IMR-90 (cell line): ENCODE data around the gene ZC3H8. TPM values are rescaled to one million over a fixed set of nuclear protein-coding genes. Genes with fewer than 3 reads are reported as not detected.

ENCODE experiments used
- ATAC-seq: fragments of 200-7000 bp; cut with Tn5 transposase; 2 replicates; pipeline ENCODE4 v1.9.1; 2020; ENCODE audit warnings: low read depth, mild to moderate bottlenecking, moderate library complexity
- BruUV-seq: library from RNA; stranded (reverse); fragments of 400-500 nt; replicated peaks from 2 replicates; lab custom pipeline; 2021; lab: Mats Ljungman, UMichigan
- CTCF ChIA-PET: fragments of 300-600 bp; formaldehyde crosslinking; extraction: SDS; loops from one replicate; lab custom pipeline; 2021; ENCODE audit warnings: antibody characterized with exemption; lab: Yijun Ruan, JAX
- POLR2A ChIA-PET: fragments of 300-600 bp; sonication (Branson Sonifier 250); formaldehyde crosslinking; loops from one replicate; lab custom pipeline; 2022; ENCODE audit warnings: antibody characterized with exemption; ENCODE audit not compliant: unreplicated experiment; lab: Charles Lee
- DNase-seq: peaks from one replicate; pipeline ENCODE4 v3.0.0; 2013
- H2AFZ ChIP-seq: replicated peaks from 2 replicates; pipeline ENCODE3; 2013; ENCODE audit warnings: low read length, mild to moderate bottlenecking; ENCODE audit not compliant: poor library complexity
- H2AK5ac ChIP-seq: 2 replicates; pipeline ENCODE4 v1.6.1; 2013; ENCODE audit warnings: low read depth, low read length, inconsistent platforms
- H2AK9ac ChIP-seq: replicated peaks from 2 replicates; pipeline ENCODE3; 2013; ENCODE audit warnings: mild to moderate bottlenecking, low read depth, low read length, moderate library complexity; ENCODE audit not compliant: poor library complexity
- H2BK120ac ChIP-seq: 2 replicates; pipeline ENCODE4 v1.6.1; 2013; ENCODE audit warnings: low read depth, low read length, inconsistent platforms
- H2BK15ac ChIP-seq: 3 replicates; pipeline ENCODE4 v1.6.1; 2013; ENCODE audit warnings: low read depth, low read length, inconsistent platforms
- H2BK20ac ChIP-seq: 2 replicates; pipeline ENCODE4 v1.6.1; 2013; ENCODE audit warnings: low read depth, mild to moderate bottlenecking, inconsistent platforms, low read length, moderate library complexity
- H2BK5ac ChIP-seq: 2 replicates; pipeline ENCODE4 v1.6.1; 2013; ENCODE audit warnings: mild to moderate bottlenecking, low read depth, low read length, inconsistent platforms; ENCODE audit not compliant: poor library complexity, severe bottlenecking
- H3K14ac ChIP-seq: replicated peaks from 2 replicates; pipeline ENCODE4 v1.6.1; 2013; ENCODE audit warnings: low read depth, low read length, inconsistent platforms
- H3K18ac ChIP-seq: 2 replicates; pipeline ENCODE4 v1.6.1; 2013; ENCODE audit warnings: low read depth, low read length, control low read depth
- H3K23ac ChIP-seq: 2 replicates; pipeline ENCODE4 v1.6.1; 2013; ENCODE audit warnings: low read depth, low read length, inconsistent platforms
- H3K27ac ChIP-seq: 2 replicates; pipeline ENCODE4 v1.5.1; 2013; ENCODE audit warnings: mild to moderate bottlenecking, control low read depth, low read length; ENCODE audit not compliant: insufficient read depth
- H3K27me3 ChIP-seq: 2 replicates; pipeline ENCODE4 v1.6.1; 2013; ENCODE audit warnings: low read length; ENCODE audit not compliant: control insufficient read depth, insufficient read depth
- H3K36me3 ChIP-seq: 2 replicates; pipeline ENCODE4 v1.6.1; 2013; ENCODE audit warnings: low read length, mixed read lengths; ENCODE audit not compliant: control insufficient read depth, insufficient read depth
- H3K4ac ChIP-seq: 2 replicates; pipeline ENCODE4 v1.6.1; 2013; ENCODE audit warnings: low read depth, low read length, inconsistent platforms
- H3K4me1 ChIP-seq: 2 replicates; pipeline ENCODE4 v1.6.1; 2013; ENCODE audit warnings: low read length, mixed read lengths; ENCODE audit not compliant: control insufficient read depth, insufficient read depth
- H3K4me2 ChIP-seq: 2 replicates; pipeline ENCODE4 v1.6.1; 2013; ENCODE audit warnings: low read depth, mild to moderate bottlenecking, control low read depth, low read length, moderate library complexity
- H3K4me3 ChIP-seq: 2 replicates; pipeline ENCODE4 v1.5.1; 2013; ENCODE audit warnings: low read depth, mild to moderate bottlenecking, control low read depth, low read length, moderate library complexity; ENCODE audit not compliant: insufficient read depth
- H3K56ac ChIP-seq: 2 replicates; pipeline ENCODE4 v1.6.1; 2013; ENCODE audit warnings: low read length, inconsistent platforms; ENCODE audit not compliant: insufficient read depth; ENCODE audit errors: extremely low read depth
- H3K79me1 ChIP-seq, 2 experiments: 2 replicates each; pipeline ENCODE4 v1.6.1; 2013; ENCODE audit warnings: low read length in 2 of 2, inconsistent platforms in 1 of 2, low read depth in 1 of 2
- H3K9ac ChIP-seq: 2 replicates; pipeline ENCODE4 v1.6.1; 2013; ENCODE audit warnings: low read depth, low read length, control low read depth
- H3K9me1 ChIP-seq: 2 replicates; pipeline ENCODE4 v1.6.1; 2013; ENCODE audit warnings: low read length, inconsistent platforms; ENCODE audit not compliant: insufficient read depth
- H3K9me3 ChIP-seq: 2 replicates; pipeline ENCODE4 v1.6.1; 2013; ENCODE audit warnings: low read length; ENCODE audit not compliant: control insufficient read depth, insufficient read depth
- H4K20me1 ChIP-seq: 2 replicates; pipeline ENCODE4 v1.6.1; 2013; ENCODE audit warnings: low read length, inconsistent platforms; ENCODE audit not compliant: insufficient read depth
- H4K5ac ChIP-seq: 2 replicates; pipeline ENCODE4 v1.6.1; 2013; ENCODE audit warnings: mild to moderate bottlenecking, low read depth, low read length, control low read depth
- H4K8ac ChIP-seq, 2 experiments: 2 replicates each; pipeline ENCODE4 v1.6.1; 2013; ENCODE audit warnings: low read depth in 2 of 2, low read length in 2 of 2, control low read depth in 1 of 2, inconsistent platforms in 1 of 2
- H4K91ac ChIP-seq: 2 replicates; pipeline ENCODE4 v1.6.1; 2013; ENCODE audit warnings: low read depth, low read length, inconsistent platforms; ENCODE audit not compliant: insufficient read depth
- BHLHE40 ChIP-seq: fragments of 150-350 bp; IDR thresholded peaks from 2 replicates; pipeline ENCODE4 v1.6.1; 2016; ENCODE audit warnings: mild to moderate bottlenecking, low read depth, low read length
- CEBPB ChIP-seq: IDR thresholded peaks from 2 replicates; pipeline ENCODE4 v1.6.1; 2012; ENCODE audit warnings: low read depth, low read length, improper control_type of control experiment
- CHD1 ChIP-seq: IDR thresholded peaks from 2 replicates; pipeline ENCODE4 v1.6.1; 2012; ENCODE audit warnings: low read depth, low read length, improper control_type of control experiment
- FOS ChIP-seq: fragments of 150-350 bp; IDR thresholded peaks from 2 replicates; pipeline ENCODE4 v1.6.1; 2016; ENCODE audit warnings: low read depth, low read length
- MAFK ChIP-seq: IDR thresholded peaks from 2 replicates; pipeline ENCODE4 v1.6.1; 2012; ENCODE audit warnings: low read depth, low read length, improper control_type of control experiment
- MAZ ChIP-seq: IDR thresholded peaks from 2 replicates; pipeline ENCODE4 v1.6.1; 2012; ENCODE audit warnings: low read depth, mild to moderate bottlenecking, low read length, improper control_type of control experiment, moderate library complexity, borderline replicate concordance
- MXI1 ChIP-seq: IDR thresholded peaks from 2 replicates; pipeline ENCODE4 v1.6.1; 2012; ENCODE audit warnings: low read depth, mild to moderate bottlenecking, low read length, moderate library complexity, borderline replicate concordance
- NFE2L2 ChIP-seq: fragments of 150-350 bp; IDR thresholded peaks from 2 replicates; pipeline ENCODE4 v1.6.1; 2016; ENCODE audit warnings: low read depth, mild to moderate bottlenecking, low read length
- RAD21 ChIP-seq: IDR thresholded peaks from 2 replicates; pipeline ENCODE4 v1.6.1; 2012; ENCODE audit warnings: low read length, improper control_type of control experiment
- RCOR1 ChIP-seq: IDR thresholded peaks from 2 replicates; pipeline ENCODE4 v1.6.1; 2012; ENCODE audit warnings: mild to moderate bottlenecking, low read length, improper control_type of control experiment; ENCODE audit not compliant: insufficient replicate concordance
- RFX5 ChIP-seq: IDR thresholded peaks from 2 replicates; pipeline ENCODE4 v1.8.0; 2012; ENCODE audit warnings: low read depth, mild to moderate bottlenecking, low read length, moderate library complexity
- SMC3 ChIP-seq: fragments of 150-350 bp; IDR thresholded peaks from 2 replicates; pipeline ENCODE4 v1.6.1; 2016; ENCODE audit warnings: low read depth, mild to moderate bottlenecking, antibody characterized with exemption, low read length, moderate library complexity
- WGBS, 2 experiments: methylation state at CpG; one replicate each; pipeline versions ENCODE4 v1.1.5 to v1.1.7; 2013; ENCODE audit warnings: missing lambda C conversion rate in 2 of 2; ENCODE audit not compliant: insufficient read length in 1 of 2; ENCODE audit errors: extremely low coverage in 2 of 2; 5-methylcytosine and 5-hydroxymethylcytosine counted together
- dilution Hi-C: fragments of 300-500 bp; cut with HindIII; formaldehyde crosslinking; loops from one replicate; pipeline ENCODE4 v1.14.3; 2018; ENCODE audit warnings: low sequenced_read_pairs; ENCODE audit not compliant: unreplicated experiment
- in situ Hi-C: fragments of 300-500 bp; cut with MboI; formaldehyde crosslinking; loops from 3 replicates; pipeline ENCODE4 v1.14.3; 2019; ENCODE audit warnings: low sequenced_read_pairs, inconsistent platforms, mixed read lengths
- intact Hi-C: fragments of 100-400 bp; cut with micrococcal nuclease; formaldehyde crosslinking; loops from 2 replicates; pipeline ENCODE4 v1.10.0; 2022
- polyA plus RNA-seq, 3 experiments: library from polyadenylated mRNA; depleted of rRNA; stranded (reverse); fragments of >200 nt; gene quantifications; 2 replicates each; pipeline ENCODE4 v1.2.3, GENCODE V29; 2012; ENCODE audit warnings: low replicate concordance in 1 of 3
- total RNA-seq: library from RNA; depleted of rRNA; stranded (reverse); fragments of >200 nt; gene quantifications from 2 replicates; pipeline ENCODE4 v1.2.3, GENCODE V29; 2012
- TF ChIP-seq, protein P1 (sequence below): conservative IDR thresholded peaks from 2 replicates; pipeline ENCODE4 v1.5.1; 2012; ENCODE audit warnings: mild to moderate bottlenecking, low read depth, low read length, improper control_type of control experiment
- TF ChIP-seq, protein P2 (sequence below): fragments of 150-350 bp; IDR thresholded peaks from 2 replicates; pipeline ENCODE4 v1.6.1; 2016; ENCODE audit warnings: low read depth, mild to moderate bottlenecking, low read length, moderate library complexity, borderline replicate concordance
- TF ChIP-seq, protein P3 (sequence below): fragments of 150-350 bp; IDR thresholded peaks from 2 replicates; pipeline ENCODE4 v1.6.1; 2017; ENCODE audit warnings: mild to moderate bottlenecking, antibody characterized with exemption, low read length, low read depth

Gene ZC3H8
- total and polyA plus RNA-seq, 2 of the 4 experiments (the other 2 are of a cell fraction): 0.18 to 1.6 TPM

DNA sequence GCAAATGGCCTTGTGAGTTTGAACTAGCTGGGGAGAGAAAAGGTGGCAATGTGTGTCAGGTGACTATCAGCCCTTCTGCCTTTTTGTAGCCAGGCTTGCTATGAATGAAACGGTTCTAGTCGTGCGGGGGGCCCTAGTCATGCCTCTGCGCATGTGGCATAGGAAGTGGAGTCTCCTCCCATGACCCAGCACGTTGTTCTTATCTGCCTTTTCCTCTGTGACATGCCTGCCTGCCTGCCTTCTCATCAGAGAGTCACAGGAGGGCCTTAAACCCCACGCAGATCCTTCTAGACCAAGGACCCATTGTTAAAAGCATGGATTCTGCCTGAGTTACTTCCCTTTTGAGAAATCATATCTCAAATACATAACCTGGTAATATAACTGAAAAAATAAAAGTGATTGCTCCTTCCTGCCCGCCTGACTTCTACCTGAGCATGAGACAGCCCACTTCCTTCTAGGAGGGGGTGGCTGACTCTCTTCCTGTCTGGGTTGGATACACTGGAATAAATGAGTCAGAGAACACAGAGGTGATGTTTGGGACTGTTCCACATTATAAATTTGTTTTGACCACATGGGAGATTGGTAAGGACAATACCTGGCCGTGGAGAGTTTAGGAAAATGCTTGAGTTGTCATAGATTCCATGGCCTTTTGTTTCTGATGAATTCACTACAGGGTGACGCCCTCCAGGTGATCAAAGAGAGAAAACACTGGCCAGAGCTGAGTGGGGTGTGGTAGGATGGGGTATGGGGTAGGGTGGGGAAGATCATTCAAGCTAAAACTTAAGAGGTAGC is 66.8 kb downstream of the ZC3H8 start:
- dilution Hi-C loops (no loop called here), in situ Hi-C loops (no loop called here), intact Hi-C loops (no loop called here)
- Histone ChIP-seq H2BK120ac (no peak overlapping the region), H3K9me3 (no peaks in the 10 kb centered on the region), H3K36me3 (no peaks in the 10 kb centered on the region), H3K4me3 (no peak overlapping the region), H3K27ac (no peak overlapping the region), H3K23ac (no peak overlapping the region), H3K56ac (no peak overlapping the region), H3K18ac (no peak overlapping the region), H3K79me1 (no peaks in the 10 kb centered on the region), H3K4me2 (no peak overlapping the region), H4K91ac (no peak overlapping the region), H3K4me1 (no peaks in the 10 kb centered on the region), H2AK9ac (no peak overlapping the region), H2AFZ (no peak overlapping the region), H2BK20ac (no peak overlapping the region), H3K14ac (no peak overlapping the region), H4K8ac (no peak overlapping the region), H3K4ac (no peak overlapping the region), H4K20me1 (no peaks in the 10 kb centered on the region), H3K9me1 (0 out of 2 replicates have a peak, but pooled peaks cover 3% of the 10 kb centered on the region), H3K9ac (no peak overlapping the region), H2BK5ac (no peak overlapping the region), H3K27me3 (peaks cover 2% of the 10 kb centered on the region), H2BK15ac (no peak overlapping the region), H4K5ac (no peak overlapping the region), H2AK5ac (no peak overlapping the region)
- BruUV-seq: no TSS peak
- CTCF ChIA-PET: no interaction called here
- TF ChIP-seq NFE2L2: no peak
- TF ChIP-seq, protein P1, sequence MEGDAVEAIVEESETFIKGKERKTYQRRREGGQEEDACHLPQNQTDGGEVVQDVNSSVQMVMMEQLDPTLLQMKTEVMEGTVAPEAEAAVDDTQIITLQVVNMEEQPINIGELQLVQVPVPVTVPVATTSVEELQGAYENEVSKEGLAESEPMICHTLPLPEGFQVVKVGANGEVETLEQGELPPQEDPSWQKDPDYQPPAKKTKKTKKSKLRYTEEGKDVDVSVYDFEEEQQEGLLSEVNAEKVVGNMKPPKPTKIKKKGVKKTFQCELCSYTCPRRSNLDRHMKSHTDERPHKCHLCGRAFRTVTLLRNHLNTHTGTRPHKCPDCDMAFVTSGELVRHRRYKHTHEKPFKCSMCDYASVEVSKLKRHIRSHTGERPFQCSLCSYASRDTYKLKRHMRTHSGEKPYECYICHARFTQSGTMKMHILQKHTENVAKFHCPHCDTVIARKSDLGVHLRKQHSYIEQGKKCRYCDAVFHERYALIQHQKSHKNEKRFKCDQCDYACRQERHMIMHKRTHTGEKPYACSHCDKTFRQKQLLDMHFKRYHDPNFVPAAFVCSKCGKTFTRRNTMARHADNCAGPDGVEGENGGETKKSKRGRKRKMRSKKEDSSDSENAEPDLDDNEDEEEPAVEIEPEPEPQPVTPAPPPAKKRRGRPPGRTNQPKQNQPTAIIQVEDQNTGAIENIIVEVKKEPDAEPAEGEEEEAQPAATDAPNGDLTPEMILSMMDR: no peak
- TF ChIP-seq, protein P2, sequence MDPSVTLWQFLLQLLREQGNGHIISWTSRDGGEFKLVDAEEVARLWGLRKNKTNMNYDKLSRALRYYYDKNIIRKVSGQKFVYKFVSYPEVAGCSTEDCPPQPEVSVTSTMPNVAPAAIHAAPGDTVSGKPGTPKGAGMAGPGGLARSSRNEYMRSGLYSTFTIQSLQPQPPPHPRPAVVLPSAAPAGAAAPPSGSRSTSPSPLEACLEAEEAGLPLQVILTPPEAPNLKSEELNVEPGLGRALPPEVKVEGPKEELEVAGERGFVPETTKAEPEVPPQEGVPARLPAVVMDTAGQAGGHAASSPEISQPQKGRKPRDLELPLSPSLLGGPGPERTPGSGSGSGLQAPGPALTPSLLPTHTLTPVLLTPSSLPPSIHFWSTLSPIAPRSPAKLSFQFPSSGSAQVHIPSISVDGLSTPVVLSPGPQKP: no peak
- no peak for TF ChIP-seq RFX5
- TF ChIP-seq SMC3: no peak
- TF ChIP-seq BHLHE40: no peak
- no peak for TF ChIP-seq CHD1
- TF ChIP-seq FOS: no peak
- TF ChIP-seq MAZ: no peak
- TF ChIP-seq, protein P3, sequence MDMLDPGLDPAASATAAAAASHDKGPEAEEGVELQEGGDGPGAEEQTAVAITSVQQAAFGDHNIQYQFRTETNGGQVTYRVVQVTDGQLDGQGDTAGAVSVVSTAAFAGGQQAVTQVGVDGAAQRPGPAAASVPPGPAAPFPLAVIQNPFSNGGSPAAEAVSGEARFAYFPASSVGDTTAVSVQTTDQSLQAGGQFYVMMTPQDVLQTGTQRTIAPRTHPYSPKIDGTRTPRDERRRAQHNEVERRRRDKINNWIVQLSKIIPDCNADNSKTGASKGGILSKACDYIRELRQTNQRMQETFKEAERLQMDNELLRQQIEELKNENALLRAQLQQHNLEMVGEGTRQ: no peak
- no peak for TF ChIP-seq MAFK
- TF ChIP-seq RAD21: no peak
- TF ChIP-seq RCOR1: no peak
- TF ChIP-seq MXI1: no peak
- TF ChIP-seq CEBPB: no peak
- DNase-seq (no peak), ATAC-seq (no peak)
- POLR2A ChIA-PET: no interaction called here
- 0% methylated on average over 1 of the region's 9 CpGs; no CpG with 5 or more reads in 1 of the 2 experiments for WGBS, 2 experiments
